Fibroblast of pulmonary artery (primary cell): ENCODE data around the gene CASP2.

Experiments
- DNase-seq: peaks from one replicate; pipeline ENCODE4 v3.0.0-alpha.2; 2010; ENCODE audit warnings: low read depth
- H3K4me3 ChIP-seq: replicated peaks from 2 replicates; pipeline ENCODE4 v1.5.1; 2011; ENCODE audit warnings: low read depth, mild to moderate bottlenecking, control low read depth, low read length, moderate library complexity
- CTCF ChIP-seq: IDR thresholded peaks from 2 replicates; pipeline ENCODE4 v1.5.1; 2011; ENCODE audit warnings: mild to moderate bottlenecking, control low read depth, low read length, inconsistent platforms; ENCODE audit errors: missing control alignments

The CASP2 gene

GRCh38 chr7:143356414-143357050 lies 68.4 kb downstream of the CASP2 start:
- no peak for TF ChIP-seq CTCF
- H3K4me3 ChIP-seq, result no peak overlapping the region
- no peak for DNase-seq
